Left ventricle myocardium superior (tissue), 1 donor: ENCODE results near the gene MARCOL. TPM values are rescaled to one million over a fixed set of nuclear protein-coding genes. Genes with fewer than 3 reads are reported as not detected.

Experiments used
- ATAC-seq: fragments of 200-7000 bp; cut with Tn5 transposase; one replicate; pipeline ENCODE4 v1.9.1; 2020; ENCODE audit warnings: mild to moderate bottlenecking, moderate library complexity
- DNase-seq: peaks from one replicate; pipeline ENCODE4 v3.0.0-alpha.2; 2020
- intact Hi-C: fragments of 100-400 bp; cut with micrococcal nuclease; formaldehyde crosslinking; loops from one replicate; pipeline ENCODE4 v1.11.0; 2022
- long read RNA-seq: library from polyadenylated mRNA; unstranded; transcript quantifications from one replicate; pipeline ENCODE4 v2.0.0, GENCODE V29; 2021
- total RNA-seq: library from RNA; stranded (reverse); fragmentation: NEBNext Ultra II Directional; extraction: Animal tissue kit (Norgen Biotek cat#: 25700); gene quantifications from one replicate; pipeline ENCODE4 v1.2.1, GENCODE V29; 2021
- donor health status: DM: no; HTN: yes; CAD: no; lungs with severe emphysema.

Gene MARCOL, protein sequence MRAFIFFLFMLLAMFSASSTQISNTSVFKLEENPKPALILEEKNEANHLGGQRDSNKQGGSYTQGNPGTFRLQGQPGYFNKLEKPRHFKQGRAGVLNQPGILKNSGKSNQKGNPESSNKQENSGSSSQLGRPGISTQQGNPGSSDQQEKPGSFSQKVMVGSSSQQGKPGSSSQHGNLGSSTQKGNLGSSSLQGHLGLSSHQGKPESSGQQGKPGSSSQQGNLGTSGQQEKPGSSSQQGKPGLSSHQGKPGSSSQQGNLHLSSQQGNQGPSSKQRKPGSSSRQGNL
- total RNA-seq: not detected
- long read RNA-seq: 0 reads

DNA sequence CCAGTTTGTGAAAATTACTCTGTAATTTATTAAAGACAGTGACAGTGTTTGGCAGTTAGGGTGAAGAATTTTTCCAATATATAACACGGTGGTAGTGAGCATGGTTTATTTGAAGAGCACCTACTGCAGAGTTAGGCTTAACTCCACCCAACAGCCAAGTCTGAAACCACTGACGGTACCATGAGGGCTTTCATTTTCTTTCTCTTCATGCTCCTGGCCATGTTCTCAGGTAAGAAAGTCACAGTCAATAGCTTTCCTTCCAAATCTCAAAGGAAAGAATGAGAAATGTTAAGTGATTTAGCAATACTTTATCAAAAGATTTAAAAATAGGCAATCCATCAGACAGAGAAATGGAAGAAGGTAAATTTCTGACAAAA lies at the start of gene MARCOL:
Gene MARCOL, plus strand, starts transcription at position 108 of the 377 bp plus-strand sequence. Its CDS starts 73 bp downstream, at position 181.
- DNase-seq (no peak), ATAC-seq (no peak)
- intact Hi-C loops: no loop called here

- DNase-seq (no peak), ATAC-seq (no peak)
- intact Hi-C loops: no loop called here
Measured at GRCh38 chr5:148191010-148191409, 47.3 kb upstream of the MARCOL start.

- no peak for DNase-seq
- ATAC-seq: no peak
- intact Hi-C loops: no loop called here
Measured at GRCh38 chr5:148193202-148193601, 45.1 kb upstream of the MARCOL start.

DNA sequence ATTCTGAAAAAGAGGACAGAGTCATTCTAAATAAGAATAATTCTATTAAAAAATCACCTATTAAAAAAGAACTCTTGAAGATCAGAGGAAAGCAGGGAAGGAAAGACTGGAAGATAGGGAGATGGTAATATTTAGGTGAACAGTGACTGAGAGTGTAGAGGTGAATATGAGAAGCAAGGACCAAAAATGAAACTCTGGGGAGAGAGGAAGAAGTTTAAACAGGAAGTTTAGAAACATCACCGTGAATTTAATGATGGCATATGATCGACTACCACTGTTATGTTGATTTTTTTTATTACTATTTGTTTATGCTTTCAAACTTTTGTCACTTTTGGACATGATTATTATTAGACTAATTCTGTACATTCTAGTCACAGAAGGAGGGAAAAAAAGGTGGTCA lies 37.2 kb upstream of the MARCOL start:
- no peak for DNase-seq
- no peak for ATAC-seq
- intact Hi-C loops: no loop called here

DNA sequence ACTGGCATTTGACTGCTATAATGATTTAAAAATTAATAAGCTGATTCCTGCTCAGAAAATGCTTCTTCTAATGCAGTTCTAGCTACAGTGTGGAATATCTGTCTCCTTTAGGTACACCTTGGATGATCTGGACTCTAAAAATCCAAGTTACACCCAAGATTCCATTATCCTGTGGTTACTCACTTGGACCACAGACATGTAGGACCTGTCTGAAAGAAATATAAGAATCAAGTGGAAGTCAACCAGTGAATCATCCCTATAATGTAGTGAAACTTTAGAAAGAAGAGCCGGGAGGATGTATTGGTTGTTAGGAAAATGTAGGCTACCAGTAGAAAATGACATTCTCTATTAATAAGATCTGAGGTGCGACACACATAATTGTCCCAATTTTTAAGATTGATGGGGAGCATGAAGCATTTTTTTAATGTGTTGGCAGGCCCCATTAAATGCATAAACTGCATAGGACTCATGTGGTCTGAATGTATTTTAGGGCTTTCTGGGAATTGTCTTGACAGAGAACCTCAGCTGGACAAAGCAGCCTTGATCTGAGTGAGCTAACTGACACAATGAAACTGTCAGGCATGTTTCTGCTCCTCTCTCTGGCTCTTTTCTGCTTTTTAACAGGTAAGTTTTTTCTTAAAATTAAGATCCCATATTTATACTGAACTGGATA lies 35.7 kb upstream of the MARCOL start, which contains the start of gene SPINK6:
Gene SPINK6, plus strand, starts transcription at position 512 of the 673 bp plus-strand sequence. Its CDS starts 55 bp downstream, at position 567.
- intact Hi-C loops: no loop called here

DNA sequence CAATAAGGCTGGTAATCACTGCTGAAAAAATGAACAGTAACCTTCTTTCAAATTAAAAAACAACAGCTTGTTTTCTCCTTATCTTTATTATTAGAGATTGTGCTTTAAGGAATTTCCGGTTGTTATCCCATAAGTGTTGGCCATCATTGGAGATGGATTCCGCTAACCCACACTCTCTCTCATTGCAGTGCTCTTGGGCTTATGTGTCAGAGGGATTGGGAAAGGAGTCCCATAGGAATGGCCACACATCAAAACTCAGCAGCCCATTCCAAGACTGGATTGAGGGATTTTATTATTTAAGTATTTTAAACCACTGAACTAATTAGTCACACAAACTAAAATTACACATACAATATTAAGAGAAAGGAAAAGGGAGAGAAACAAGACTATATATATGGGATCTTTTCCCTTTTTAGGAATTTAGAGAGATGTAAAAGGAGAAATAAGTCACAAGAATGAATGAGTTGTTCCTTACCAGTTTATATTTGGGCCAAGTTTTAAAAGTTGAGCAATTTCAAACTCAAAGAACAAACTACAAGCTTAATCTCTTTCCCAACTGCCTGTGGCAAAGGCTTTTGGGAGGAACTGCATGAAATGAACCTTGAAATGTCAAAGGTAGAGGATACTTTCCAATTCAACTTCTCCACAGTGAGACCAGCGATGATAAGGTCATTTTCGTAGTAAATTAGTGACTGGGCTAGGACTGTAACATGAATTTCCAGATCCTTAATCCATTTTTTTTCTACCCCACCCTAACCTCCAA lies 33.1 kb upstream of the MARCOL start:
- intact Hi-C loops: no loop called here
- no peak for DNase-seq
- ATAC-seq: peak; percentile 89

More for the DNA sequence above, 35.7 kb upstream of the MARCOL start, which contains the start of gene SPINK6:
- DNase-seq: no peak
- ATAC-seq: no peak

GRCh38 chr5:148205865-148206264 lies 32.5 kb upstream of the MARCOL start:
- ATAC-seq (no peak), DNase-seq (no peak)
- intact Hi-C loops: no loop called here

- ATAC-seq (peak; percentile 41), DNase-seq (no peak)
- intact Hi-C loops: no loop called here
Measured at GRCh38 chr5:148206620-148207019, 31.7 kb upstream of the MARCOL start.

DNA sequence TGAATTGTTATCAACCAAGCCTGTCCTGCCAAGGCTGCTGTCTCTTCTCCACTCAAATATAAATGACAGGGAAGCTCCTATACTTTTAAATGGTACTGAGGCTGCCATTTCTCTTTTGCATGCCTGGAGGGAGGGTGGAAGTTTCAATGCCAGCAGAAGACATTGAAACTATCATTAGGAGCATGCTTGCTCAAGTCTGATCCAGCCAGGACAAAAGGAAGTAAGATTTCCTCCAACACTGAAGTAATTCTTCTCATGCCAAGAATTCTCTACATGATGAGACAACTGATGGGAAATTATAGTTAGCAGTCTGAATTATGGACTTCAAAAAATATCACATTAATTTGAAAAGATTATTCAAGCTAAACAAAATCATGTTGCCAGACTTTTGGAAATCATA lies 30.1 kb upstream of the MARCOL start:
- intact Hi-C loops: no loop called here
- DNase-seq (no peak), ATAC-seq (no peak)

GRCh38 chr5:148209151-148209770 lies 29.1 kb upstream of the MARCOL start:
- DNase-seq: no peak
- ATAC-seq: no peak
- intact Hi-C loops: no loop called here

GRCh38 chr5:148214665-148215185 lies 23.6 kb upstream of the MARCOL start:
- no peak for DNase-seq
- no peak for ATAC-seq
- intact Hi-C loops: no loop called here

GRCh38 chr5:148221508-148221907 lies 16.8 kb upstream of the MARCOL start:
- intact Hi-C loops: no loop called here
- ATAC-seq: no peak
- no peak for DNase-seq

- ATAC-seq (no peak), DNase-seq (no peak)
- intact Hi-C loops: no loop called here
Measured at GRCh38 chr5:148224117-148224742, 14.1 kb upstream of the MARCOL start.

- DNase-seq (no peak), ATAC-seq (no peak)
- intact Hi-C loops: no loop called here
Measured at GRCh38 chr5:148228392-148228984, 9.8 kb upstream of the MARCOL start.

DNA sequence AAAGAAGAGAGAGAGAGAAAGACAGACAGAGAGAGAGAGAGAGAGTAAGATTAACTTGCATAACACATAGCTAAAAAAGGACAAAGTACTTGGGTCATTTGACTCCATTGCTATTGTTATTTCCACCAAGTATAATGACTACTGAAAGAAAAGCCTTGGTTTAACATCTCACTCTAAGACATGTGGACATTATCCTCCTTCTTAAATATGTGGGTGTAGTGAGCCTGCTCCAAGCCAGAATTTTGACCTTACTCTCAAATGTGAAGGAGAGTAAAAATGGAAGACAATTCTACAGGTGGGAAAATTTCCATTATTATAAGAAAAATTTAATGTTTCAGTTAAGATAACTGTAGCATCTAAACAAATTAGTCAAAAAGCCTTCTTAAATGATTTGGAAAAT lies 8.5 kb upstream of the MARCOL start:
- intact Hi-C loops: no loop called here
- no peak for ATAC-seq
- no peak for DNase-seq

DNA sequence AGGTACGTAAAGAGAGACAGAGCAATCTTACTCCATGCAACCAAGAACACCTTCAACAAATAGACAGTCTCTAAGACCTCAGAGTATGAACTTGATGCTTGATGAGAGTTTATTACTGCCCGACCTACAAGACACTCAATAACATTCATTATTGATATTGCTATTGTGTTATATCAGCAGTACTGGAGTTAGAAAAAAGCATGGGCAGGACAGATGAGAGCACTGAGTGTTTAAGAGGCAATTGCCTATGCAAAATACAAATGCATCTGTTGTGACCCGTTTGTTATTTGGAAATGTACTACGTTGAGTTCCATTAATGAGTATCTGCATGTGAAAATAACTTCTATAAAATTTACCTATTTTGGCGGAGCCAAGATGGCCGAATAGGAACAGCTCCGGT lies 8.1 kb upstream of the MARCOL start:
- ATAC-seq (no peak), DNase-seq (no peak)
- intact Hi-C loops: no loop called here

DNA sequence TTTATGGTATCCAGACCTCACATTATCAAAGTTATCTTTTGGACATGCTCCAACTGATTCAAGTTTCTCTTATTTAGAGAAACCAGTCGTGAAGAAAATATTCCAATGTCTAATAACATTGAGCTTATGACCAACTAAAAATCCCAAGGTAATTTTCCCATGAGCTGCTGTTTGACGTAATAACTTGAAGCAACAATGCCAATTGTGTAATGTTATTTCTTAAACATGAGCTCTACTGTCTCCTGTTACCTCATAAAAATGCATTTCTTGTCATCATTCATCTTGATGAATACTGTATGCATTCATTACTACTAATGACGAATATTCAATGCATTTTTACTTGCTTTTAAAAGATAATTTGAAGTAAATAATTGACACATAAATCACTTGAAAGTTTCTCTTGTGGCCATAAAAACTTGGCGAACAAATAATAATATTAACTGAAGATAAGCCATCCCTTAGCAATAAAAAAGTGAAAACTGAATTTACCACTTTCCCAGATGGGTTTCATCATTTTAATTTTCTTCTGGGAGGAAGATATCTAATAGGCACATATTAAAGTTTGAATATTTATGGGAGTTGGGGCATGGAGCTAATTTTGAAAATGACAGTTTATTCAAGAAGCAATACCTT lies 424 bp upstream of the MARCOL start:
- DNase-seq (no peak), ATAC-seq (no peak)
- intact Hi-C loops: no loop called here

DNA sequence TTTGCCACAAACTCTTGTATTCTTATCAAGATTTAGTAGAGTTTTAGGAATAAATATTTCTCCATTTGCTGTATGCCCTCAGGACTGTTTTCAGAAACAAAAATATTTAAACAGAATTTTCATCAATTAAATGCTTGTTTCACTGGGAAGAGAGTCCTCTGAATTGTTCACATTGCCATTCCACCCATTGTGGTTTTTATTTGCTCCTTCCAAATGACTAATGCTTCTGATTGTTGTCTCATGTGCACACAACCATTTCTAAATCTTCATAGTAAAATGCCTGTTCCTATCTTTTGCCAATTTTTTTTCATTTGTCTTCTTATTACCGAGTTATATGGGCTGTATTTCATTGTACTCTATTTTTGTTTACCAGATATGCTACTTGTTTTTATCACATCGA lies 10.6 kb downstream of the MARCOL start:
- intact Hi-C loops: no loop called here
- DNase-seq (no peak), ATAC-seq (no peak)
